ENCODE data around the gene NOTCH1. TPM values are rescaled to one million over a fixed set of nuclear protein-coding genes. Genes with fewer than 3 reads are reported as not detected.

The NOTCH1 gene
- total and polyA plus RNA-seq, 2 donors (not counting 1 experiment from before 2014, with no cell fraction given) = 3.3 to 10.9 TPM

GRCh38 chr9:136470792-136471469 lies 74.9 kb downstream of the NOTCH1 start:
- Histone ChIP-seq H3K9ac (ENCODE audit: insufficient read depth, low read length) (no peak overlapping the region), H3K79me2 (ENCODE audit: control insufficient read depth, insufficient read depth, low read length) (peaks cover 39% of the 10 kb centered on the region), H3K4me1 (ENCODE audit: control insufficient read depth, extremely low read depth, insufficient read depth, low read length) (no peaks in the 10 kb centered on the region), H2AFZ (ENCODE audit: low read length) (no peak overlapping the region), H4K20me1 (ENCODE audit: control insufficient read depth, extremely low read depth, insufficient read depth, low read length) (no peaks in the 10 kb centered on the region), H3K27ac (ENCODE audit: insufficient read depth, low read length) (no peak overlapping the region), H3K4me3 (replicated peaks in 1 of 4; ENCODE audit: control extremely low read depth in 1 of 4, insufficient read depth in 1 of 4, low read depth in 3 of 4, low read length in 4 of 4) (no peak overlapping the region), H3K36me3 (ENCODE audit: control insufficient read depth, insufficient read depth, low read length) (peaks cover 71% of the 10 kb centered on the region), H3K27me3 (ENCODE audit: control insufficient read depth, insufficient read depth, low read length) (no peaks in the 10 kb centered on the region), H3K9me3 (ENCODE audit: control insufficient read depth, insufficient read depth, low read depth, low read length) (no peaks in the 10 kb centered on the region), H3K4me2 (ENCODE audit: extremely low read depth, insufficient read depth, low read length) (no peak overlapping the region)
- TF ChIP-seq CTCF (conservative IDR thresholded peaks at IDR 0.05 in 1 of 2, IDR thresholded peaks at IDR 0.05 in 1 of 2; ENCODE audit: low read depth in 1 of 2, low read length in 2 of 2) (no peak), EZH2 (IDR thresholded peaks at IDR 0.05; ENCODE audit: low read length, missing control alignments) (no peak)
- DNase-seq (ENCODE audit: low read depth in 2 of 2) = no peak

GRCh38 chr9:136470356-136470755 lies 75.5 kb downstream of the NOTCH1 start:
- no peak overlapping the region for H3K4me2 ChIP-seq (ENCODE audit: extremely low read depth, insufficient read depth, low read length)
- no peak overlapping the region for H3K9ac ChIP-seq (ENCODE audit: insufficient read depth, low read length)
- no peak overlapping the region for H2AFZ ChIP-seq (ENCODE audit: low read length)
- no peaks in the 10 kb centered on the region for H4K20me1 ChIP-seq (ENCODE audit: control insufficient read depth, extremely low read depth, insufficient read depth, low read length)
- H3K79me2 ChIP-seq (ENCODE audit: control insufficient read depth, insufficient read depth, low read length) = peaks cover 36% of the 10 kb centered on the region
- H3K36me3 ChIP-seq (ENCODE audit: control insufficient read depth, insufficient read depth, low read length) = peaks cover 67% of the 10 kb centered on the region
- no peaks in the 10 kb centered on the region for H3K4me1 ChIP-seq (ENCODE audit: control insufficient read depth, extremely low read depth, insufficient read depth, low read length)
- no peaks in the 10 kb centered on the region for H3K9me3 ChIP-seq (ENCODE audit: control insufficient read depth, insufficient read depth, low read depth, low read length)
- no peaks in the 10 kb centered on the region for H3K27me3 ChIP-seq (ENCODE audit: control insufficient read depth, insufficient read depth, low read length)
- DNase-seq (ENCODE audit: low read depth in 2 of 2) = no peak
- H3K4me3 ChIP-seq (replicated peaks in 1 of 4; ENCODE audit: control extremely low read depth in 1 of 4, insufficient read depth in 1 of 4, low read depth in 3 of 4, low read length in 4 of 4) = no peak overlapping the region
- TF ChIP-seq CTCF (conservative IDR thresholded peaks at IDR 0.05 in 1 of 2, IDR thresholded peaks at IDR 0.05 in 1 of 2; ENCODE audit: low read depth in 1 of 2, low read length in 2 of 2) (no peak), EZH2 (IDR thresholded peaks at IDR 0.05; ENCODE audit: low read length, missing control alignments) (no peak)
- H3K27ac ChIP-seq (ENCODE audit: insufficient read depth, low read length) = no peak overlapping the region

GRCh38 chr9:136467766-136468165 lies 78.1 kb downstream of the NOTCH1 start:
- H3K4me3 ChIP-seq (replicated peaks in 1 of 4; ENCODE audit: control extremely low read depth in 1 of 4, insufficient read depth in 1 of 4, low read depth in 3 of 4, low read length in 4 of 4) = no peak overlapping the region
- no peak for TF ChIP-seq CTCF (conservative IDR thresholded peaks at IDR 0.05 in 1 of 2, IDR thresholded peaks at IDR 0.05 in 1 of 2; ENCODE audit: low read depth in 1 of 2, low read length in 2 of 2)
- no peak for TF ChIP-seq EZH2 (IDR thresholded peaks at IDR 0.05; ENCODE audit: low read length, missing control alignments)
- peaks cover 53% of the 10 kb centered on the region for H3K36me3 ChIP-seq (ENCODE audit: control insufficient read depth, insufficient read depth, low read length)
- H4K20me1 ChIP-seq (ENCODE audit: control insufficient read depth, extremely low read depth, insufficient read depth, low read length) = no peaks in the 10 kb centered on the region
- H2AFZ ChIP-seq (ENCODE audit: low read length) = no peak overlapping the region
- no peaks in the 10 kb centered on the region for H3K27me3 ChIP-seq (ENCODE audit: control insufficient read depth, insufficient read depth, low read length)
- no peak for DNase-seq (ENCODE audit: low read depth in 2 of 2)
- peaks cover 19% of the 10 kb centered on the region for H3K79me2 ChIP-seq (ENCODE audit: control insufficient read depth, insufficient read depth, low read length)
- no peak overlapping the region for H3K9ac ChIP-seq (ENCODE audit: insufficient read depth, low read length)
- no peaks in the 10 kb centered on the region for H3K4me1 ChIP-seq (ENCODE audit: control insufficient read depth, extremely low read depth, insufficient read depth, low read length)
- H3K27ac ChIP-seq (ENCODE audit: insufficient read depth, low read length) = no peak overlapping the region
- H3K9me3 ChIP-seq (ENCODE audit: control insufficient read depth, insufficient read depth, low read depth, low read length) = no peaks in the 10 kb centered on the region
- H3K4me2 ChIP-seq (ENCODE audit: extremely low read depth, insufficient read depth, low read length) = no peak overlapping the region
